Upper lobe of left lung (tissue), 6 donors: ENCODE measurements around the gene ELN. TPM values are rescaled to one million over a fixed set of nuclear protein-coding genes. Genes with fewer than 3 reads are reported as not detected.

Experiments used
- ATAC-seq, 2 donors: fragments of 200-7000 bp; cut with Tn5 transposase; one replicate each; pipeline ENCODE4 v1.9.1; 2022; ENCODE audit warnings: mild to moderate bottlenecking in 2 of 2, moderate library complexity in 2 of 2; ENCODE audit not compliant: low FRiP score in 2 of 2
- DNase-seq, 2 donors: peaks; one replicate each; pipeline ENCODE4 v3.0.0-alpha.2; 2019 to 2020
- H3K27ac ChIP-seq, 4 donors: fragments of 200-600 bp; sonication (generic); one replicate each; pipeline ENCODE4 v1.5.1; 2016 to 2019
- H3K27me3 ChIP-seq, 4 donors: fragments of 200-600 bp; sonication (generic); one replicate each; pipeline ENCODE4 v1.5.1; 2017 to 2019
- H3K36me3 ChIP-seq, 4 donors: fragments of 200-600 bp; sonication (generic); one replicate each; pipeline ENCODE4 v1.5.1; 2016 to 2019
- H3K4me1 ChIP-seq, 4 donors: fragments of 200-600 bp; sonication (generic); one replicate each; pipeline ENCODE4 v1.5.1; 2018 to 2019
- H3K4me3 ChIP-seq, 4 donors: fragments of 200-600 bp; sonication (generic); one replicate each; pipeline ENCODE4 v1.5.1; 2017 to 2019; ENCODE audit warnings: mild to moderate bottlenecking in 2 of 4, moderate library complexity in 1 of 4
- H3K9me3 ChIP-seq, 4 donors: fragments of 200-600 bp; sonication (generic); one replicate each; pipeline ENCODE4 v1.5.1; 2018 to 2019
- EP300 ChIP-seq, 4 donors: sonication (generic); formaldehyde crosslinking; IDR thresholded peaks; one replicate each; pipeline ENCODE4 v1.5.1; 2017; ENCODE audit warnings: antibody characterized with exemption in 4 of 4, control low read depth in 2 of 4
- POLR2A ChIP-seq, 4 donors: fragments of 450-650 bp; IDR thresholded peaks; one replicate each; pipeline ENCODE4 v1.5.1; 2016 to 2017; ENCODE audit warnings: antibody characterized with exemption in 4 of 4, mild to moderate bottlenecking in 2 of 4
- POLR2AphosphoS5 ChIP-seq, 2 donors: sonication (generic); formaldehyde crosslinking; IDR thresholded peaks; one replicate each; pipeline ENCODE4 v1.5.1; 2017; ENCODE audit warnings: antibody characterized with exemption in 2 of 2
- WGBS, 2 donors: methylation state at CpG; one replicate each; pipeline ENCODE4 v1.1.5; 2017 to 2018; 5-methylcytosine and 5-hydroxymethylcytosine counted together
- total RNA-seq, 6 donors: library from RNA; depleted of rRNA in 4 of 6; stranded (reverse); fragments of >200 nt in 4 of 6; gene quantifications; one replicate each; pipeline versions ENCODE4 v1.1.0 to v1.2.1, GENCODE V29; 2016 to 2021
- TF ChIP-seq, protein P1 (sequence below), 6 experiments: fragments of 450-650 bp in 4 of 6; fragments of 200-600 bp in 2 of 6; sonication (generic) in 2 of 6; IDR thresholded peaks; one replicate each; pipeline ENCODE4 v1.5.1; 2016 to 2019; ENCODE audit warnings: antibody characterized with exemption in 6 of 6
- donor health status: DM: no; HTN: no; CAD: no; lungs with moderate emphysema.
- donor health status: DM: no; HTN: yes; CAD: no; lungs with severe emphysema.

ELN gene
- total RNA-seq, 6 donors from 2014 or later, result 24.4 to 582 (median 229) TPM

GRCh38 chr7:74082770-74083116 lies 54.8 kb downstream of the ELN start:
- DNase-seq (no peak), ATAC-seq (no peak)
- 79 to 91% methylated on average over 7 to 9 of the region's 9 CpGs for WGBS, 2 donors
- Histone ChIP-seq H3K27me3 (no peaks in the 10 kb centered on the region), H3K9me3 (no peaks in the 10 kb centered on the region), H3K4me3 (peak overlapping the region in 1 of 4 donors; percentile 89), H3K27ac (peak overlapping the region in 1 of 4 donors; percentile 65), H3K36me3 (no peaks in the 10 kb centered on the region), H3K4me1 (peaks cover 13 to 25% (median 17%) of the 10 kb centered on the region in 4 donors)
- TF ChIP-seq EP300 (IDR thresholded peaks at IDR 0.05), result no peak
- TF ChIP-seq, protein P1, sequence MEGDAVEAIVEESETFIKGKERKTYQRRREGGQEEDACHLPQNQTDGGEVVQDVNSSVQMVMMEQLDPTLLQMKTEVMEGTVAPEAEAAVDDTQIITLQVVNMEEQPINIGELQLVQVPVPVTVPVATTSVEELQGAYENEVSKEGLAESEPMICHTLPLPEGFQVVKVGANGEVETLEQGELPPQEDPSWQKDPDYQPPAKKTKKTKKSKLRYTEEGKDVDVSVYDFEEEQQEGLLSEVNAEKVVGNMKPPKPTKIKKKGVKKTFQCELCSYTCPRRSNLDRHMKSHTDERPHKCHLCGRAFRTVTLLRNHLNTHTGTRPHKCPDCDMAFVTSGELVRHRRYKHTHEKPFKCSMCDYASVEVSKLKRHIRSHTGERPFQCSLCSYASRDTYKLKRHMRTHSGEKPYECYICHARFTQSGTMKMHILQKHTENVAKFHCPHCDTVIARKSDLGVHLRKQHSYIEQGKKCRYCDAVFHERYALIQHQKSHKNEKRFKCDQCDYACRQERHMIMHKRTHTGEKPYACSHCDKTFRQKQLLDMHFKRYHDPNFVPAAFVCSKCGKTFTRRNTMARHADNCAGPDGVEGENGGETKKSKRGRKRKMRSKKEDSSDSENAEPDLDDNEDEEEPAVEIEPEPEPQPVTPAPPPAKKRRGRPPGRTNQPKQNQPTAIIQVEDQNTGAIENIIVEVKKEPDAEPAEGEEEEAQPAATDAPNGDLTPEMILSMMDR (IDR thresholded peaks at IDR 0.05), result no peak
- no peak for TF ChIP-seq POLR2A (IDR thresholded peaks at IDR 0.05)
- TF ChIP-seq POLR2AphosphoS5 (IDR thresholded peaks at IDR 0.05), result no peak

DNA sequence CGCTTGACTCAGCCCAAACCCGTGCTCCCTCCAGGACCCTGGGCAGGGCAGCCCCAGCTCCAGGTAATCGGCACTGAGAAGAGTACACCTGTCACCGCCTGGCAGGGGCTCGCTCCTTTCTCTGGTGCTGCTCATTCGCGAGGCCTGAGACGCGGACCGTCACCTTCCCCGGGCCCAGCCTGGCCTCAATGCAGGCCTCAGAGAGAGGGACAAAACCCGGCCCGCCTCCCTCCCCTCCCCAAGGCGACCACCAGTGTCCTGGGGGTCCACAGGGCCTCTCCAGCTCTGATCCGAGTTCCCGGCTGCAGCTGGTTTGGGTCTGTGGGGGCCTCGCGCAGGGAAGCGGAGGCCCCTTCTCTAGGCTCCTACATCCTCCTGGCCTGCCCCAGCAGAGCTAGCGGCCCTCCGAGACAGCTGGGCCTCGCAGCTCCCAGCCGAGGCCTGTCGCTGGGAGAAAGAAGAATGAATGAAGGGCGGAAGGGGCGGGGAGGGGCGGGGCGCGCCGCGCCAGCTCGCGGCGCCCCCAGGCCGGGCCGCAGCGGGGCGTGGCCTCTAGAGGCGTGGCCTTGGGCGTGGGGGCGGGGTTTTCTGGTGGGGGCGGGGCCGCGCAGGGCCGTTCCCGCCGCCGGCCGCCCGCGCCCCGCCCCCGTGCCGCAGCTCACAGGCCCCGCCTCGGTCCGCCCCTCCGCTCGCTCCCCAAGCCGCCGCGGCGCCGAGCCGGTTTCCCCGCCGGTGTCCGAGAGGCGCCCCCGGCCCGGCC lies 55.3 kb downstream of the ELN start, which contains the start of gene LIMK1:
Gene LIMK1, plus strand, starts transcription at position 688 of the 760 bp plus-strand sequence. CDS start 187 bp downstream, outside the sequence.
- H3K4me1 ChIP-seq, result peaks cover 13 to 25% (median 17%) of the 10 kb centered on the region in 4 donors
- 2 to 25% methylated on average over 11 to 22 of the region's 71 CpGs for WGBS, 2 donors
- TF ChIP-seq EP300 (IDR thresholded peaks at IDR 0.05) (no peak), POLR2A (IDR thresholded peaks at IDR 0.05) (no peak), POLR2AphosphoS5 (IDR thresholded peaks at IDR 0.05) (no peak)
- TF ChIP-seq, protein P1 (IDR thresholded peaks at IDR 0.05), result no peak
- H3K36me3 ChIP-seq, result no peaks in the 10 kb centered on the region
- ATAC-seq (peak; percentile 86 to 94), DNase-seq (peak; percentile 82 to 97)
- H3K27ac ChIP-seq, result peak within 1 kb of the TSS; percentile 43 to 79 (median 60)
- H3K9me3 ChIP-seq, result no peaks in the 10 kb centered on the region
- H3K27me3 ChIP-seq, result no peaks in the 10 kb centered on the region
- peak within 1 kb of the TSS; percentile 89 to 98 (median 92) for H3K4me3 ChIP-seq

DNA sequence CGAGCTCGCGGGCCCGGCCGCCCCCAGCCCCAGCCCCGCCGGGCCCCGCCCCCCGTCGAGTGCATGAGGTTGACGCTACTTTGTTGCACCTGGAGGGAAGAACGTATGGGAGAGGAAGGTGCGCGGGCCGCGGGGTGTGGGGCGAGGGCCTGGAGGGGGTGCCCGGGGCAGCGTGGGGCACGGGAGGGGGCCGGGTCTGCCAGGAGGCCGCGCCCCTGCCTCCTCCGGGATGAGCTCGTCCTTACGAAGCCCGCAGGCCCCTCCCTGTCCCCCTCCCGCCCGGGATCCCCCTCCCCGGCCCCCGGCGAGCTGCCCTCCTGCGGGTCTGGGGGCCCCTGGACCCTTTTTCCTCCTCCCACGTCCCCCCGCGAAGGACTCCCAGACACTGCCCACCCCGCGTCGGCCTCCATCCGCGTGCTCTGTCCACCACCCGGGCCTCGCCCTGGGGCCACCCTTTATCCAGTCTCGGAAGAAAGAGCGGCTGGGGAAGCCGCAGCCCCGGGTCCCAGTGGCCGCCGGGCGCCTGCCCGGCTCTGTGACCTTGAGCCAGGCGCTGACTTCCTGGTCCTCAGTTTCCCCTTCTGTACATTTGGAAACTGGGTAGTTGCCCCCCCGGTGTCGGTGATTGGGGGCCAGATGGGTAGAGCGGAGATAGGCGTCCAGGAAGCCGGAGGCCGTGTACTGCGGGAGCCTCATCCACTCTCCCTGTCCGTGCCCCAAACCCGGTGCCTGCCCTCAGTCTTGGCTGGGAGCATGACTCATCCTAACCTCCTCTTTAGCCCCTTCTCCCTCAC lies 56.2 kb downstream of the ELN start:
- ATAC-seq (peak; percentile 34 to 76), DNase-seq (no peak)
- H3K27me3 ChIP-seq, result no peaks in the 10 kb centered on the region
- peaks cover 13 to 25% (median 17%) of the 10 kb centered on the region in 4 donors for H3K4me1 ChIP-seq
- TF ChIP-seq POLR2AphosphoS5 (IDR thresholded peaks at IDR 0.05) (no peak), EP300 (IDR thresholded peaks at IDR 0.05) (no peak), POLR2A (IDR thresholded peaks at IDR 0.05) (no peak)
- TF ChIP-seq, protein P1 (IDR thresholded peaks at IDR 0.05), result no peak
- no peaks in the 10 kb centered on the region for H3K36me3 ChIP-seq
- peak overlapping the region; percentile 43 to 79 (median 60) for H3K27ac ChIP-seq
- WGBS, 2 donors, result 2 to 3% methylated on average over 8 to 35 of the region's 61 CpGs
- peak overlapping the region; percentile 89 to 98 (median 92) for H3K4me3 ChIP-seq
- no peaks in the 10 kb centered on the region for H3K9me3 ChIP-seq

DNA sequence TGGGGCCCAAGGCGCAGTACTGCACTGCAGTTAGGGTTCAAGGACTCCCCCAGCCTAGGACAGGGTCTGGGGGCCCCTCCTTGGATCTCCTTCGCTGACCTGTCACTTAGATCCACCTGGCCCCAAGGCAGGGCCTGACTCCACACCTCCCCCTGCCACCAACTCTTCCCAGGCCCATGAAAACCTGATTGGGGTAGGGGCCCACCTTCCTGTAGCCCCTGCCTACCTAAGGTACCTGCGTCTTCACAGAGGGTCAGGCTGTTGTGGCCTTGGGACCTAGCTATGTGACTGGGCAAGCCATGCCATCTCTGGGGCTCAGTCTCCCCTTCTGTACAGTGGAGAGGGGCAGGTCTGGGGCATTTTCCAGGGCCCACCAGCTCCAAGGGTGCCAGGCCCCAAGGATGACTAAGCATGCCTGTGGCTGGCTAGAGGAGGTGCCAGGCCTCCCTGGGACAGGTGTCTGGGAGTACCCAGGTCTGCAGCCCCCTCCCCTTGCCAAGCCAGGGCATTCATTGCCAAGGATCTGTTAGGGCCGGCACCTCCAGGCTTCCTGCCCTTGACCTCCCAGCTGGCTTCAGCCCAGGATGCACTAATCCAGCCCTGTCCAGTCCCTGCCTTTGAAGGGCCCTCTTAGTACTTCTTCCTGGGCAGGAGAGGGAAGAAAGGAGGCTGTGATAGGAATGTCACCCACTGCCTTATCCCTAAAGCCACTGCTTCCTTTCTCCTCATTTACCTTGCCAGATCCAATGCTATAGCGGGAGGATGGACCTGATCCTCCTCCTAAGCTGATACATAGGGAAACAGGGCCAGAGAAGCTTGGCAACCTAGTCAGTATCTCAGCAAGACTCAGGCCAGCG lies 57.0 kb downstream of the ELN start:
- ATAC-seq, result no peak
- Histone ChIP-seq H3K4me3 (peak overlapping the region; percentile 89 to 98 (median 92)), H3K4me1 (peaks cover 13 to 25% (median 17%) of the 10 kb centered on the region in 4 donors), H3K36me3 (no peaks in the 10 kb centered on the region), H3K27me3 (no peaks in the 10 kb centered on the region), H3K27ac (peak overlapping the region in 3 of 4 donors; percentile 11 to 79 (median 43)), H3K9me3 (no peaks in the 10 kb centered on the region)
- no peak for TF ChIP-seq POLR2AphosphoS5 (IDR thresholded peaks at IDR 0.05)
- no peak for TF ChIP-seq POLR2A (IDR thresholded peaks at IDR 0.05)
- TF ChIP-seq, protein P1 (IDR thresholded peaks at IDR 0.05), result no peak
- no peak for TF ChIP-seq EP300 (IDR thresholded peaks at IDR 0.05)
- WGBS, 2 donors, result 74 to 78% methylated on average over 4 to 6 of the region's 6 CpGs
- DNase-seq, result peak in 1 of 2 donors; percentile 57
